ENCODE data around the gene TLE4.

GRCh38 chr9:79603222-79603920, 31.6 kb downstream of the TLE4 start:
- no peak for TF ChIP-seq CTCF (IDR thresholded peaks at IDR 0.05)
- TF ChIP-seq MAFK (IDR thresholded peaks at IDR 0.05; ENCODE audit: partially characterized antibody), result peak; percentile 51
- TF ChIP-seq JUNB (IDR thresholded peaks at IDR 0.05), result no peak
- no peak for TF ChIP-seq CHD4 (IDR thresholded peaks at IDR 0.05; ENCODE audit: borderline replicate concordance)
- no peak for TF ChIP-seq POLR2A (IDR thresholded peaks at IDR 0.05; ENCODE audit: low read length)
- TF ChIP-seq CBX8 (IDR thresholded peaks at IDR 0.05), result no peak
- TF ChIP-seq EP300 (IDR thresholded peaks at IDR 0.05), result no peak

All from A549 (cell line).